ENCODE measurements around the gene ZNF646.

- TF ChIP-seq CTCF (IDR thresholded peaks at IDR 0.05; ENCODE audit: borderline replicate concordance, extremely low read depth, low read length, poor library complexity, severe bottlenecking), result no peak
- TF ChIP-seq EZH2 (IDR thresholded peaks at IDR 0.05; ENCODE audit: borderline replicate concordance, low read depth, low read length, severe bottlenecking), result no peak
Measured at GRCh38 chr16:31080035-31080629, 5.9 kb downstream of the ZNF646 start.
